Spleen (tissue), 7 donors: ENCODE data around the gene KIAA0753.

Experiments
- CTCF ChIP-seq, 11 experiments: fragments of 200-600 bp in 7 of 11; fragments of 450-650 bp in 4 of 11; sonication (generic) in 4 of 11; IDR thresholded peaks in 8 of 11; conservative IDR thresholded peaks in 3 of 11; 1 replicate in 7 of 11; 2 replicates in 4 of 11; pipeline versions ENCODE4 v1.4.0 to v1.8.0; 2016 to 2021; ENCODE audit warnings: antibody characterized with exemption in 11 of 11, inconsistent platforms in 4 of 11, mild to moderate bottlenecking in 1 of 11
- POLR2AphosphoS5 ChIP-seq, 3 donors: sonication (generic); formaldehyde crosslinking; IDR thresholded peaks; one replicate each; pipeline ENCODE4 v1.5.1; 2017; ENCODE audit warnings: antibody characterized with exemption in 3 of 3
- donor health status: DM: no; HTN: no; CAD: no; lungs with moderate emphysema.
- donor health status: DM: no; HTN: no; CAD: no.
- donor health status: DM: no; HTN: no; CAD: no.

GRCh38 chr17:6677946-6678345 lies 37.4 kb upstream of the KIAA0753 start:
- TF ChIP-seq CTCF (IDR thresholded peaks at IDR 0.05 in 8 of 11, conservative IDR thresholded peaks at IDR 0.05 in 3 of 11) (no peak), POLR2AphosphoS5 (IDR thresholded peaks at IDR 0.05) (no peak)
